KMS-11 (cell line): Measurements from ENCODE around the gene CXCR6.

Experiments
- H2AFZ ChIP-seq: fragments of 200-600 bp; sonication (generic); 2 replicates; pipeline ENCODE4 v1.6.1; 2016; ENCODE audit warnings: antibody characterized with exemption, mixed run types, low read depth
- H3K27ac ChIP-seq: fragments of 200-600 bp; sonication (generic); 2 replicates; pipeline ENCODE4 v1.6.1; 2016; ENCODE audit warnings: mild to moderate bottlenecking, mixed run types
- H3K27me3 ChIP-seq: fragments of 200-600 bp; sonication (generic); 2 replicates; pipeline ENCODE4 v1.6.1; 2017; ENCODE audit warnings: mild to moderate bottlenecking, low read depth, mixed run types, moderate library complexity; ENCODE audit not compliant: insufficient read depth
- H3K36me3 ChIP-seq: fragments of 200-600 bp; sonication (generic); 2 replicates; pipeline ENCODE4 v1.6.1; 2017; ENCODE audit warnings: mild to moderate bottlenecking, mixed run types; ENCODE audit not compliant: insufficient read depth
- H3K4me1 ChIP-seq: fragments of 200-600 bp; sonication (generic); 2 replicates; pipeline ENCODE4 v1.6.1; 2016; ENCODE audit warnings: mild to moderate bottlenecking, low read depth, mixed run types; ENCODE audit not compliant: poor library complexity, severe bottlenecking
- H3K4me2 ChIP-seq: fragments of 200-600 bp; sonication (generic); 2 replicates; pipeline ENCODE4 v1.7.0; 2016; ENCODE audit warnings: mild to moderate bottlenecking, mixed run types
- H3K4me3 ChIP-seq: fragments of 200-600 bp; sonication (generic); IDR thresholded peaks from 2 replicates; pipeline ENCODE4 v1.6.1; 2017; ENCODE audit warnings: low read depth, low read length, mixed read lengths; ENCODE audit not compliant: insufficient read depth
- H3K79me2 ChIP-seq: fragments of 200-600 bp; sonication (generic); 2 replicates; pipeline ENCODE4 v1.6.1; 2016; ENCODE audit warnings: low read depth, mixed run types; ENCODE audit not compliant: insufficient read depth
- H3K9ac ChIP-seq: fragments of 200-600 bp; sonication (generic); 2 replicates; pipeline ENCODE4 v1.6.1; 2016; ENCODE audit warnings: mild to moderate bottlenecking, mixed run types
- H4K20me1 ChIP-seq: fragments of 200-600 bp; sonication (generic); 2 replicates; pipeline ENCODE4 v1.6.1; 2016; ENCODE audit warnings: mild to moderate bottlenecking, mixed run types; ENCODE audit not compliant: insufficient read depth
- TF ChIP-seq, protein P1 (sequence below): fragments of 200-600 bp; sonication (generic); conservative IDR thresholded peaks from 2 replicates; pipeline ENCODE4 v1.6.1; 2017; ENCODE audit warnings: low read depth, mild to moderate bottlenecking, antibody characterized with exemption, low read length, moderate library complexity, mixed read lengths

Gene CXCR6

DNA sequence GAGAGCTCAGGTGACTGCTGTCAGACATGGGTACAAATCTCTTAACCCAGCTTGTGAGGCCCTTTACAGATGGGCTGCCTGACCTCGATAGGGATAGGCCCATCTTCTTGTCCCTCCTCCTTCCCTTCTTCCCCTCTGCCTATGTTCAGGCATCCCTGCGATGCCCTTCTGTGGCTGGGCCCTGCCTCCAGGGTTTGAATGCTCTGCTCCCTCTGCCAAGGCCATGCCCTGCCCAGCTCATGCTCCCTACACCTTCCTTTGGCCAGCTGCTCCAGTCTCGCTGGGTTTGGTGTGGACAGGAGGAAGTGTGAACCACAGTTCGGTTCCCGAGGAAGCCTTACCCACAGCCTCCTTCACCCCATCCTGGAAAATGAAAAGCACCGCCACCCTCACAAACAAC lies 48.1 kb downstream of the CXCR6 start:
- Histone ChIP-seq H3K27ac (no peak overlapping the region), H3K4me2 (no peak overlapping the region)
- TF ChIP-seq, protein P1, sequence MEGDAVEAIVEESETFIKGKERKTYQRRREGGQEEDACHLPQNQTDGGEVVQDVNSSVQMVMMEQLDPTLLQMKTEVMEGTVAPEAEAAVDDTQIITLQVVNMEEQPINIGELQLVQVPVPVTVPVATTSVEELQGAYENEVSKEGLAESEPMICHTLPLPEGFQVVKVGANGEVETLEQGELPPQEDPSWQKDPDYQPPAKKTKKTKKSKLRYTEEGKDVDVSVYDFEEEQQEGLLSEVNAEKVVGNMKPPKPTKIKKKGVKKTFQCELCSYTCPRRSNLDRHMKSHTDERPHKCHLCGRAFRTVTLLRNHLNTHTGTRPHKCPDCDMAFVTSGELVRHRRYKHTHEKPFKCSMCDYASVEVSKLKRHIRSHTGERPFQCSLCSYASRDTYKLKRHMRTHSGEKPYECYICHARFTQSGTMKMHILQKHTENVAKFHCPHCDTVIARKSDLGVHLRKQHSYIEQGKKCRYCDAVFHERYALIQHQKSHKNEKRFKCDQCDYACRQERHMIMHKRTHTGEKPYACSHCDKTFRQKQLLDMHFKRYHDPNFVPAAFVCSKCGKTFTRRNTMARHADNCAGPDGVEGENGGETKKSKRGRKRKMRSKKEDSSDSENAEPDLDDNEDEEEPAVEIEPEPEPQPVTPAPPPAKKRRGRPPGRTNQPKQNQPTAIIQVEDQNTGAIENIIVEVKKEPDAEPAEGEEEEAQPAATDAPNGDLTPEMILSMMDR = no peak

DNA sequence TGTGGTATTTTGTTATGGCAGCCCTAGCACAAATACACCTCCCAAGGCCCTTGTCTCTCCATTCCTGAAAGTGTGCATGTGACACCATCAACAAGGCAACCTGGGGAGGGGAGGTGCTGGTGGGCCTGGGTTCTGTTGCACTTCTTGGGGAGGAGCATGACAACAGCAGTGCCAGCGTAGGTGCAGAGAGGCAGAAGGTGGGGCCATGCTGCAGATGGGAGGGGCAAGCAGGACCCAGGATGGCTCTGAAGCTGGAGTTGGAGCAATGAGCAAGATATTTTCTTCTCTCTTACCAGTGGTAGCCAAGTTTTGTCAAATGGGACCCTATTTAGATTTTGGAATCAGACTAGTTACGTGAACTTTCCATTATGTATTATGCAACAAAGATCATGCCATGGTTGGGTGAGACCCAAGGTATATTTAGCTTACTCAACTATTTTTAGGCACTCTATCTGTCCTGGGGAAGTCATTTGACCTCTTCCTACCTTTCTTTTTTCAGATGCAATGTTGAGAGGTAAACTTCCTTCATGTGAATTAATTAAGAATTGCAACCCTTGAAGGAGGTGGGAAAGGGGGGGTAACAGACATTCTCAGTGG lies 49.0 kb downstream of the CXCR6 start:
- Histone ChIP-seq H3K9ac (no peak overlapping the region), H3K27me3 (no peaks in the 10 kb centered on the region), H4K20me1 (no peaks in the 10 kb centered on the region), H3K4me2 (peak overlapping the region; percentile 42; the same call in 1 of the 2 replicates), H2AFZ (no peak overlapping the region), H3K27ac (no peak overlapping the region), H3K79me2 (no peaks in the 10 kb centered on the region; the same call in 1 of the 2 replicates), H3K36me3 (no peaks in the 10 kb centered on the region), H3K4me1 (peaks cover 36% of the 10 kb centered on the region), H3K4me3 (no peak overlapping the region)
- TF ChIP-seq, protein P1 = no peak

More for the DNA sequence above, 48.1 kb downstream of the CXCR6 start:
- H3K27me3 ChIP-seq = no peaks in the 10 kb centered on the region
- peaks cover 34% of the 10 kb centered on the region for H3K4me1 ChIP-seq
- H4K20me1 ChIP-seq = no peaks in the 10 kb centered on the region
- H3K4me3 ChIP-seq = no peak overlapping the region
- no peaks in the 10 kb centered on the region; the same call in 1 of the 2 replicates for H3K79me2 ChIP-seq
- H3K9ac ChIP-seq = no peak overlapping the region
- H2AFZ ChIP-seq = no peak overlapping the region
- no peaks in the 10 kb centered on the region for H3K36me3 ChIP-seq

DNA sequence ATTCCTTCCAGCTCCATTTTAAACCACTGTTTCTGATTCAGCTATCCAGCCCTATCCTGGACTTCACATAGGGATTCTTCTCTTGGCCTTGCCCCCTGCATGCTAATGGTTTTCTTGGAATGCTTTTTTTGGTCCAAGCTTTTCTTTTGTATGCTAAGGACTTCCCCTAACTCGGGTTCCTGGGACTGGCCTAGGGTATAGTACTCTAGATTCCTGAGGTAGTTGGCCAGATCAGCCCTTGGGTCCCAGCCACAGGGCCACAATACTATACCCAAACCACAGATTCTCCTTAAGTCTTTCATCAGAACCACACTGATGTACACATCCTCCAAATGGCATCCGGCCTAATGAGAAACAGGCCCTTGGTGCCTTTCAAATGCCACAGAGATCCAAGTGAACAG lies 49.6 kb downstream of the CXCR6 start:
- no peak overlapping the region for H2AFZ ChIP-seq
- H3K27me3 ChIP-seq = no peaks in the 10 kb centered on the region
- TF ChIP-seq, protein P1 = no peak
- H3K27ac ChIP-seq = no peak overlapping the region
- no peaks in the 10 kb centered on the region for H4K20me1 ChIP-seq
- H3K9ac ChIP-seq = no peak overlapping the region
- no peak overlapping the region for H3K4me3 ChIP-seq
- H3K36me3 ChIP-seq = no peaks in the 10 kb centered on the region
- peaks cover 36% of the 10 kb centered on the region for H3K4me1 ChIP-seq
- H3K4me2 ChIP-seq = peak overlapping the region; percentile 42; the same call in 1 of the 2 replicates
- no peaks in the 10 kb centered on the region for H3K79me2 ChIP-seq

DNA sequence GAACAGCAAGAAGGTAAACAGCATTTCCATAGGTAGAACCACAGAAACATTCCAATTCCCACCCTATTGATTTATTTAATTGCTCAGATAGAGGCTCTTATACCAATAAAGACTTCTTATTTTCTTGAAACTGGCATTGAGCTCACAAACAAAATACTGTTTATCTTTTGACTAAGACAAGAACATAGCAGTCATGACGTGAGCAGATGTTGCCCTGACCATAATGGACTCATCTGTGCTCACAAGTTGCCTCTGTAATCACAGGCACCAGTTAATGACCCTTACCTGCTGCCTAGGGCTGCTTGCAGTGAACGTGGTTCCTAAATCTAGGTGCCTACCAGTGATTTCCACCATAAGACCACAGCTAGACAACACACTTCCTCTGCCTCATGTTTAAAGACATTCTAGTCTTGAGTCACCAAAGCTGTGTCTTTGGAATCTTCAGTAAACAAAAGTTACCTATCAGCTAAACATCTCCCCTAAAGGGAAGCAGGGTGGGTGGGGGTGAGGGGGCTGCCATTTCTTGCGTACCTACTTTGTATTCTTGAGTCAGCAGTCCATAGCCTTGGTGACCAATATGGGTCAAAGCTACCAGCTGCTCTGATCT lies 50.3 kb downstream of the CXCR6 start:
- H3K36me3 ChIP-seq = no peaks in the 10 kb centered on the region
- H3K27ac ChIP-seq = no peak overlapping the region; the same call in 1 of the 2 replicates
- H3K27me3 ChIP-seq = no peaks in the 10 kb centered on the region
- peaks cover 36% of the 10 kb centered on the region for H3K4me1 ChIP-seq
- TF ChIP-seq, protein P1 = no peak
- no peak overlapping the region for H3K9ac ChIP-seq
- H3K4me2 ChIP-seq = peak overlapping the region; percentile 42
- no peaks in the 10 kb centered on the region for H4K20me1 ChIP-seq
- H2AFZ ChIP-seq = no peak overlapping the region
- no peaks in the 10 kb centered on the region for H3K79me2 ChIP-seq
- no peak overlapping the region for H3K4me3 ChIP-seq
